ENCODE measurements around the gene NEU3.
"Not testable (repeated sequence)": the region's sequence is repeated elsewhere in the genome, so short reads cannot be mapped to it uniquely, and the experiment has no call there.

The NEU3 gene

GRCh38 chr11:75029836-75030631 lies 41.3 kb downstream of the NEU3 start:
- DNase-seq (ENCODE audit: low spot score): no peak

DNA sequence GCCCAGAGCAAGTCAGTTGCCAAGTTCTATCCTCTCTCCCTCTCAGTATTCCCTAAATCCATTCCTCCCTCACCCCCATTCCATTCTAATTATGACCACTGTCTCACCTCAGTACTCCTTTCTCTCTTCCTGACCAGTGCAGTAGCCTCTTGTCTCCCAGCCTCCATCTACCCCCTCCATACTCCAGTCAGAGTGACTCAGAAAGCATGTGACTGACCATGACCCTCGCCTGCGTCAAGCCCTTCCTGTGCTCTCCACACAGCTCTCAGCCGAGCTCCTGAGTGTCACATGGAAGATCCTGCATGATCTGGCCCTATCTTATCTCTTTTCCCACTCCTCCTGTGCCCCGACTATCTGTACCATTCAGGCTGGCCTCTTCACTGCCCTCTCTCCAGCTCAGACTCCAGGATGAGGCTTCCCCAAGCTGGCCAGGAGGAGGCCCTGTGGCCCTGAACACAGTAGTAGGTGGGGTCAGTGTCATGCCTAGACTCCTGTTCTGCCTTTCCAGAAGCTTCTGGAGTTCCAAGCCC lies 42.6 kb downstream of the NEU3 start:
- DNase-seq (ENCODE audit: low spot score): no peak

DNA sequence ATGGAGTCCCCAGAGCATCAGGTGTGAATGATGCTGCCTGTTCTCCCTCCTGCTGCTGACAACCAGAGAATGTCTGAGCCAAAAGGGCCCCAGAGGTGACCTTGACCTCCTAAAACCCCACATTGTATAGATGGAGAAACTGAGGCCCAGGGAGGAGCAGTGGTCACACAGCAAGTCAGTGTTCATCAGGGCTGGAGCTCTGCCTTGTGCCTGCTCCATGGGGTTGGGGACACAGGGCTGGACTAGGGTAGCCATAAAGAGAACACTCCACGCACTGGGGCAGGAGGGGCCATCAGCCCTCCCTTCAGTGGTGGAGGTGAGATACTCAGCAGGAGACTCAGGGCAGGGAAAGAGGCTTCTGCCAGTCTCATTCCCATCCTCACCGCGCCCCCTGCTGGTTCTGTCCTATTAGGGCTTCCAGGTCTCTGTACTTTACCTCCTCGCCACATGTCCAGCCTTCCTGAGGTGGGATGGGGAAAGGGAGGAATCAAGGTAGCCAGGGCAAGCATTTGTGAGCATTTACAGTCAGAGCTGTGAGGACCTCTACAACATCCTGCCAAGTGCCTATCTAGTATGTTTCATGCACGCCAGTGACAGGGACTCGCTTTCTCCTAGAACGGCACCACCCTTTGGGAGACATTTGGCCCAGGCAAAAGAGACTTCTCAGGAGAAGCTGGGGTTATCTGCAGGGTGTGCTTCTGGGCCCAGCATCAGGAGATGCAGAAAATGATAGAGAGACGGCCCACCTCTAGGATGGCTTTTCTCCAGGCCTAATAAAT lies 43.2 kb downstream of the NEU3 start:
- DNase-seq (ENCODE audit: low spot score): peak; percentile 84

DNA sequence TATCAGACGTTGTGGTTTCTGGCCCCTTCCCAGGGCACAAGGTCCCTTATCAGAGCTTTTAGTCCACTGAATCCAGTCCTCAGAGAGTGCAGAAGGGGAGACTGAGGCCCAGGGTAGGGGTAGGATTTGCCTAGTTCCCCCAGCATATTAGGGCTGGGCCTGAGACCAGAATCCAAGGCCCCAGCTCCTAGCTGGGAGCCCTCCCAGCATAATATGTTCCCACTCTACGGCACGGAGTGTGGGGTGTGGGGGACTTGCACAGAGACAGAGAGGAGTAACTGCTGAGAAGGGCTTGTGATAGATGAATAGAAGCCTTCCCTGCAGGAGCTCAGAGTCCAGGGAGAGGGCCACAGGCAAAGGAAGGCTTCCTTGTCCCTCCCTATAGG lies 43.8 kb downstream of the NEU3 start:
- no peak for DNase-seq (ENCODE audit: low spot score)

- no peak for DNase-seq (ENCODE audit: low spot score)
Observed at GRCh38 chr11:75033916-75034315, 45.2 kb downstream of the NEU3 start.

DNA sequence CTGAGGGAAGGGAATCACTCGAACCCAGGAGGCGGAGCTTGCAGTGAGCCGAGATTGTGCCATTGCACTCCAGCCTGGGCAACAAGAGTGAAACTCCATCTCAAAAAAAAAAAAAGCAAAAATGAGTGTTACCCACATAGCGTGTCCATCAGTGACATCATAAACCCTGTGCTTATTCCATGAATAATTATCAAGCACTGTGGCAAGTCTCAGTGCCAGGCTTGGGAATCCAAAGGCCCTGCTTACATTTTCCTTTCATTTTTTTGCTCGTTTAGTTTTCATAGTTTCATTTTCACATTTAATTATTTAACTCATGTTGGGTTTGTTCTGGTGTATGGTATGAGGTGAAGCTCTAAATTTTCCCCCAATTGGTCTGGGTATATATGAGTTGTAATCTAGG lies 46.5 kb downstream of the NEU3 start:
- no peak for DNase-seq (ENCODE audit: low spot score)

DNA sequence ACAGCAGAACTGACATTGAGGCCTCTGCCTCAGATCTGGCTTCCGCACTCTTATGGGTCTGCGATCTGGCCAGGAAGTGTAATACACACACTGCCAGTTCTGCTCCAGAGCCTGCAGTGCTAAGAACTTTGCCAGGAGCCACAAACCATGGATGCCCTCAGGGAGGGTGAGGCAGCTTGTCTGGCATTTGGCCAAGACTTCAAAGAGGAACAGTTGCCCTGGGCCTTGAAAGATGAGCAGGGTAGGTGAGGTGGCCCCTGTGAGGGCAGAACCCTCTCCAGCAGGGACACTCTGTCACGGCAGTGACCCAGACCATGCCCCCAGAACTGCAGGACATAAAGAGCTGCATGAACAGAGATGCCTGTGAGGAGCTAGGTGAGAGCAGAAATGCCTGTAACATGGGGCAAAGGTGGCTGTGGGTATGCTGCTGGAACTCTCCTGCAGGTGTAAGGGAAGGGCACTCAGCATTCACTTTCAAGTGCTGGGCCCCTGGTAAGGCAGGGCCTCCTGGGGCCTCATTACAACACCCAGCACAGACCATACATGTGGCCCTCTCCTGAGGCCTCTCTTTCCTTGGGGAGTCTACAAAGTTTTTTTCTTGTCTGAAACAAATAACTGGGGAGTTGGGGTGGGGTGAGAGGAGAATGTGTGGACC lies 47.3 kb downstream of the NEU3 start:
- no peak for DNase-seq (ENCODE audit: low spot score)

DNA sequence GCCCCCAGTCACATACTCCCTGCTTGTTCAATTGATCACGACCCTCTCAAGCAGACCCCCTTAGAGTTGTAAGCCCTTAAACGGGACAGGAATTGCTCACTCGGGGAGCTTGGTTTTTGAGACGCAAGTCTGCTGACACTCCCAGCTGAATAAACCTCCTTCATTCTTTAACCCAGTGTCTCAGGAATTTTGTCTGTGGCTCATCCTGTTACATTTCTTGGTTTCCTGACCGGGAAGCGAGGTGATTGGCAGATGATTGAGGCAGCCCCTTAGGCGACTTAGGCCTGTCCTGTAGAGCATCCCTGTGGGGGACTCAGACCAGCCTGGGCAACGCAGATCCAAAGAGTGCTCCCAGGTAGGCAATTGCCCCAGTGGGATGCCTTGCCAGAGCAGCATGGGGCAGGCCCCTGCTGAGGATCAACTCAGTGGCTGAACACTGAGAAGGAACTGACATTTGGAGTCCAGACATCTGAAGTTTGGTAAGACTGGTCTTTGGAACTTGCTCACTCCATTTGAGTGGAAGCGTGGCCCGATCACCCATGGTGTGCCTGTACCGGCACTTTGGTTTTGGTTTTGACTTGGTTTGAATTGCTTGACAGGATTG lies 51.5 kb downstream of the NEU3 start:
- DNase-seq (ENCODE audit: low spot score): no peak

DNA sequence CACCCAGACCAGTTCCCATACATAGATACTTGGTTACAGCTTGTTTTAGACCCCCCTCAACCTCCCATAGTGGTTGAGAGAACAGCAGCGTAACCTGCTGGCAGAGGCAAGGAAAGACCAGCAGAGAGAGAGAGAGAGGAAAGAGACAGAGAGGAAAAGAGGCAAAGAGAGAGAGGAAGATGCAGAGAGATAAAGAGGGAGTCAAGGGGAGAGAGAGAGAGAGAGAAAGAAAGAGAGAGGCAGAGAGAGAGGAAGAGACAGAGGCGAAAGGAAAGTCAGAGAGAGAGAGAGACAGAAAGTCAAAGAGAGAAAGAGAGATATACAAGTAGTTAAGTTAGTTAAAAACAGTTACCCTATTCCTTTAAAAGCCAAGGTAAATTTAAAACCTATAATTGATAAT lies 52.5 kb downstream of the NEU3 start:
- no peak for DNase-seq (ENCODE audit: low spot score)

- DNase-seq (ENCODE audit: low spot score): not testable (repeated sequence)
Observed at GRCh38 chr11:75041821-75042220, 53.1 kb downstream of the NEU3 start.

GRCh38 chr11:75044381-75045170 lies 55.8 kb downstream of the NEU3 start:
- DNase-seq (ENCODE audit: low spot score): not testable (repeated sequence)

DNA sequence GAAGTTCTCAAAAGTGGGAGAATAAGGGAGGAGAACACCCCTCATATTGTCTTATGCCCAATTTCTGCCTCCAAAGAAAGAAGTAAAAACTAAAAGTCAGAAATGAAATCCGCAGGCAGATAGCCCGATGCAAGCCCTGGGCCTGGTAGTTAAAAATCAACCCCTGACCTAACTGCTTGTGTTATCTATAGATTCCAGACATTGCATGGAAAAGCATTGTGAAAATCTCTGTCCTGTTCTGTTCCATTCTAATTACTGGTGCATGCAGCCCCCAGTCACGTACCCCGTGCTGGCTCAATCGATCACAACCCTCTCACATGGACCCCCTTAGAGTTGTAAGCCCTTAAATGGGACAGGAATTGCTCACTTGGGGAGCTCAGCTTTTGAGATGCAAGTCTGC lies 57.9 kb downstream of the NEU3 start:
- DNase-seq (ENCODE audit: low spot score): not testable (repeated sequence)

DNA sequence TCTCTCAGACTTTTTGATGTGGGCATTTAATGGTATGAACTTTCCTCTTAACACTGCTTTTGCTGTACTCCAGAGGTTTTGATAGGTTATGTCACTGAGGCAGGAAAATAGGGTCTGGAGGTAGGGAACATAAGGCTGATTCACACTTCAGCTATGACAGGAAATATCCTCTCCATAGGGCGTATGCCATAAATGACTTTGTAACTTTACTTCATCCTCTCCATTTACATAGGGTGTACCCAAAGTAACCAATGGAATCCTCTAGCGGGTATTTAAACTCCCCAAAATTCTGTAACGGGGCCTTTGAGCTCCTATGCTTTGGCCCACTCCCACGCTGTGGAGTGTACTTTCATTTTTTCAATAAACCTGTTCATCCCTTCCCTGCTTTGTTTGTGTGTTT lies 58.5 kb downstream of the NEU3 start:
- DNase-seq (ENCODE audit: low spot score): no peak

- not testable (repeated sequence) for DNase-seq (ENCODE audit: low spot score)
Observed at GRCh38 chr11:75049501-75050266, 61.0 kb downstream of the NEU3 start.

- DNase-seq (ENCODE audit: low spot score): no peak
Observed at GRCh38 chr11:75050516-75050915, 61.8 kb downstream of the NEU3 start.

DNA sequence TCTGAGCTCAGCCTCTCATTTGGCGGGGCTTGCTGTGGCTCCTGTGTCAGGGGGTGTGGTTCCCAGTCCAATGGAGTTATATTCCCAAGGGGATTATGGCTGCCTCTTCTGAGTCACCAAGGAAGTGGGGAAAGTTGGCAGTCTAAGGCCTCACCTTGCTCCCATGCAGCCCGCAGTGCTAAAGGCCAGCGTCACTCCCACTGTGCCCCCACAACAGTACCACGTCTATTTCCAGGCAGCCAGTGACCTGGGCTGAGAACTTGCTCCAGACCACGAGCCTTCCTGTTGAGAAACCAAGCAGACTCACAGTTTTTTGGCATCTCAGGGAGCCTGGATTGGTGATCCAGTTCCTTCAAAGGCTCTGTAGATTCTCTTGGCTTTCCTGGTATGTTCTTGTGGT lies 62.3 kb downstream of the NEU3 start:
- DNase-seq (ENCODE audit: low spot score): no peak

GRCh38 chr11:75052457-75052856 lies 63.7 kb downstream of the NEU3 start:
- DNase-seq (ENCODE audit: low spot score): no peak

GRCh38 chr11:75055511-75055910 lies 66.8 kb downstream of the NEU3 start:
- no peak for DNase-seq (ENCODE audit: low spot score)

DNA sequence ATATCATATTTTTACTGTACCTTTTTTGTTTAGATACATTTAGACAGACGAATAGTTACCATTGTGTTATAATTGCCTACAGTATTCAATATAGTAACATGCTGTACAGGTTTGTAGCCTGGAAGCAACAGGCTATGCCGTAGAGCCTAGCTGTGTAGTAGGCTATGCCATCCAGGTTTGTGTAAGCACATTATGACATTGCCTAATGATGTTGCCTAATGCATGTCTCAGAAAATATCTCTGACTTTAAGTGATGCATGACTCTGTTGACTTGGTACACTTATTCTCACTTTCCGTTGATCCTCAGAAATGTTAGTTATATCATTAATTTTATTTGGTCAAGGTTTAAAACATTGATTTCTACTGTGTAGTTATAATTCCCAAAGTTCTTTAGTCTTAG lies 68.1 kb downstream of the NEU3 start:
- DNase-seq (ENCODE audit: low spot score): no peak

- DNase-seq (ENCODE audit: low spot score): no peak
Observed at GRCh38 chr11:75059299-75059698, 70.6 kb downstream of the NEU3 start.

Data from D341Med (cell line).